Trophoblast cell (in vitro differentiated cells and primary cell): ENCODE results near the gene SPATA1.

Experiments used
- DNase-seq, 2 donors: peaks; one replicate each; pipeline ENCODE4 v3.0.0-alpha.2; 2016
- H2AFZ ChIP-seq: 2 replicates; pipeline ENCODE4 v1.6.1; 2013; ENCODE audit warnings: low read length, moderate library complexity, mild to moderate bottlenecking; ENCODE audit not compliant: insufficient read depth, poor library complexity
- H2AK5ac ChIP-seq: 2 replicates; pipeline ENCODE4 v1.6.1; 2013; ENCODE audit warnings: mild to moderate bottlenecking, low read length
- H2BK120ac ChIP-seq: 2 replicates; pipeline ENCODE4 v1.6.1; 2013; ENCODE audit warnings: low read length, mild to moderate bottlenecking, moderate library complexity; ENCODE audit not compliant: insufficient read depth, poor library complexity
- H2BK12ac ChIP-seq: 2 replicates; pipeline ENCODE4 v1.6.1; 2013; ENCODE audit warnings: mild to moderate bottlenecking, low read length, moderate library complexity
- H2BK5ac ChIP-seq: 2 replicates; pipeline ENCODE4 v1.6.1; 2013; ENCODE audit warnings: low read length, low read depth, moderate library complexity, mild to moderate bottlenecking; ENCODE audit not compliant: poor library complexity
- H3K14ac ChIP-seq: 2 replicates; pipeline ENCODE4 v1.6.1; 2013; ENCODE audit warnings: mild to moderate bottlenecking, low read length
- H3K18ac ChIP-seq: 2 replicates; pipeline ENCODE4 v1.6.1; 2013; ENCODE audit warnings: mild to moderate bottlenecking, low read length
- H3K23ac ChIP-seq: 2 replicates; pipeline ENCODE4 v1.6.1; 2013; ENCODE audit warnings: low read length
- H3K27ac ChIP-seq: 2 replicates; pipeline ENCODE4 v1.5.1; 2013; ENCODE audit warnings: low read depth, mild to moderate bottlenecking, inconsistent platforms, low read length, moderate library complexity
- H3K27me3 ChIP-seq: 2 replicates; pipeline ENCODE4 v1.6.1; 2013; ENCODE audit warnings: inconsistent platforms, mild to moderate bottlenecking, low read length, moderate library complexity; ENCODE audit not compliant: insufficient read depth
- H3K36me3 ChIP-seq, 2 experiments: 1 replicate in 1 of 2; 2 replicates in 1 of 2; pipeline ENCODE4 v1.6.1; 2013; ENCODE audit warnings: low read length in 2 of 2, mild to moderate bottlenecking in 2 of 2, moderate library complexity in 1 of 2; ENCODE audit not compliant: insufficient read depth in 2 of 2, control insufficient read depth in 1 of 2
- H3K4ac ChIP-seq: 2 replicates; pipeline ENCODE4 v1.6.1; 2013; ENCODE audit warnings: low read depth, mild to moderate bottlenecking, low read length, moderate library complexity
- H3K4me1 ChIP-seq, 2 experiments: 1 replicate in 1 of 2; 2 replicates in 1 of 2; pipeline ENCODE4 v1.6.1; 2013; ENCODE audit warnings: low read length in 2 of 2, mild to moderate bottlenecking in 2 of 2, moderate library complexity in 1 of 2; ENCODE audit not compliant: insufficient read depth in 2 of 2, control insufficient read depth in 1 of 2
- H3K4me2 ChIP-seq: 2 replicates; pipeline ENCODE4 v1.6.1; 2013; ENCODE audit warnings: inconsistent platforms, mild to moderate bottlenecking, low read length, moderate library complexity
- H3K4me3 ChIP-seq: 2 replicates; pipeline ENCODE4 v1.5.1; 2013; ENCODE audit warnings: mild to moderate bottlenecking, low read depth, low read length, inconsistent platforms
- H3K79me1 ChIP-seq: one replicate; pipeline ENCODE4 v1.6.1; 2013; ENCODE audit warnings: low read length
- H3K79me2 ChIP-seq: 2 replicates; pipeline ENCODE4 v1.6.1; 2013; ENCODE audit warnings: low read length, mild to moderate bottlenecking; ENCODE audit not compliant: control insufficient read depth, insufficient read depth, poor library complexity
- H3K9ac ChIP-seq: 2 replicates; pipeline ENCODE4 v1.6.1; 2013; ENCODE audit warnings: mild to moderate bottlenecking, low read length
- H3K9me3 ChIP-seq: 2 replicates; pipeline ENCODE4 v1.6.1; 2013; ENCODE audit warnings: low read depth, mild to moderate bottlenecking, control low read depth, inconsistent platforms, low read length; ENCODE audit not compliant: insufficient read depth
- H4K12ac ChIP-seq: 2 replicates; pipeline ENCODE4 v1.6.1; 2013; ENCODE audit warnings: low read depth, mild to moderate bottlenecking, low read length, moderate library complexity
- H4K8ac ChIP-seq: 2 replicates; pipeline ENCODE4 v1.6.1; 2013; ENCODE audit warnings: low read depth, mild to moderate bottlenecking, low read length, moderate library complexity
- H4K91ac ChIP-seq: one replicate; pipeline ENCODE4 v1.6.1; 2013; ENCODE audit warnings: low read depth, mild to moderate bottlenecking, low read length, moderate library complexity
- WGBS: extraction: QIAGEN DNeasy Blood & Tissue Kit; methylation state at CpG from one replicate; pipeline ENCODE4 v1.1.7; 2013; ENCODE audit warnings: missing lambda C conversion rate; ENCODE audit not compliant: insufficient read length, insufficient coverage; ENCODE audit errors: extremely low coverage; 5-methylcytosine and 5-hydroxymethylcytosine counted together

Gene SPATA1

DNA sequence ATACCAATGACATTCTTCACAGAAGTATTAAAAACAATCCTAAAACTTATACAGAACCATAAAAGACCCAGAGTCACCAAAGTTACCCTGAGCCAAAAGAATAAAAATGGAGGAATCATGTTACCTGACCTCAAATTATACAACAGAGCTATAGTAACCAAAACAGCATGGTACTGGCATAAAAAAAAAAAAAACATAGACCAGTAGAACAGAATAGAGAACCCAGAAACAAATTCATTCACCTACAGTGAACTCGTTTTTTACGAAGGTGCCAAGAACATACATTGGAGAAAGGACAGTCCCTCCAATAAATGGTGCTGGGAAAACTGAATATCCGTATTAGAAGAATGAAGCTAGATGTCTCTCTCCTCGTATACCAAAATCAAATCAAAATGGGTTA, 2.8 kb downstream of the SPATA1 start:
- Histone ChIP-seq H3K79me1 (peaks cover 14% of the 10 kb centered on the region), H2AFZ (no peak overlapping the region), H4K91ac (no peak overlapping the region), H3K18ac (no peak overlapping the region), H3K9ac (no peak overlapping the region), H3K27ac (no peak overlapping the region), H3K27me3 (no peaks in the 10 kb centered on the region), H3K36me3 (no peaks in the 10 kb centered on the region), H3K4me2 (no peak overlapping the region), H2BK120ac (no peak overlapping the region), H3K14ac (no peak overlapping the region), H3K9me3 (no peaks in the 10 kb centered on the region), H3K4ac (no peak overlapping the region), H2BK12ac (no peak overlapping the region), H3K23ac (no peak overlapping the region), H4K8ac (no peak overlapping the region), H2AK5ac (no peak overlapping the region), H3K4me3 (no peak overlapping the region), H2BK5ac (no peak overlapping the region), H4K12ac (no peak overlapping the region), H3K4me1 (peaks cover 0 to 3% of the 10 kb centered on the region in 2 experiments), H3K79me2 (peaks cover 9% of the 10 kb centered on the region)
- DNase-seq = no peak
- WGBS = no CpG with 5 or more reads among the region's 4 CpGs

DNA sequence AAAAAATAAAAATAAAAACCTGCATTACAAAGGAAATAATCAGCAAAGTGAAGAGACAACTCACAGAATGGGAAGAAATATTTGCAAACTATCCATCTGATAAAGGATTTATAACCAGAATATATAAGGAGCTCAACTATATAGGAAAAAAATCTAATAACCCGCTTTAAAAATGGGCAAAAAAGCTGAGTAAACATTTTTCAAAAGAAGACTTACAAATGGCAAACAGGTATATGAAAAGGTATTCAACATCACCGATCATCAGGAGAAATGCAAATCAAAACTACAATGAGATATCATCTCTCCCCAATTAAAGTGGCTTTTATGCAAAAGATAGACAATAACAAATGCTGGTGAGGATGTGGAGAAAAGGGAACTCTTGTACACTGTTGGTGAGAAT, 4.0 kb downstream of the SPATA1 start:
- no peaks in the 10 kb centered on the region for H3K9me3 ChIP-seq
- DNase-seq = no peak
- H4K8ac ChIP-seq = no peak overlapping the region
- H3K4me2 ChIP-seq = no peak overlapping the region
- no peaks in the 10 kb centered on the region for H3K36me3 ChIP-seq
- no peak overlapping the region for H4K12ac ChIP-seq
- H2BK12ac ChIP-seq = no peak overlapping the region
- H2AK5ac ChIP-seq = no peak overlapping the region
- no peak overlapping the region for H3K4me3 ChIP-seq
- H3K79me1 ChIP-seq = peaks cover 10% of the 10 kb centered on the region
- H3K79me2 ChIP-seq = peaks cover 6% of the 10 kb centered on the region
- H2BK120ac ChIP-seq = no peak overlapping the region
- H3K27me3 ChIP-seq = no peaks in the 10 kb centered on the region
- H3K23ac ChIP-seq = no peak overlapping the region
- H3K14ac ChIP-seq = no peak overlapping the region
- no peak overlapping the region for H3K27ac ChIP-seq
- H3K9ac ChIP-seq = no peak overlapping the region
- no peak overlapping the region for H3K18ac ChIP-seq
- H3K4me1 ChIP-seq = no peaks in the 10 kb centered on the region
- no peak overlapping the region for H4K91ac ChIP-seq
- no peak overlapping the region for H2AFZ ChIP-seq
- H2BK5ac ChIP-seq = no peak overlapping the region
- WGBS = no CpG with 5 or more reads among the region's 2 CpGs
- no peak overlapping the region for H3K4ac ChIP-seq

DNA sequence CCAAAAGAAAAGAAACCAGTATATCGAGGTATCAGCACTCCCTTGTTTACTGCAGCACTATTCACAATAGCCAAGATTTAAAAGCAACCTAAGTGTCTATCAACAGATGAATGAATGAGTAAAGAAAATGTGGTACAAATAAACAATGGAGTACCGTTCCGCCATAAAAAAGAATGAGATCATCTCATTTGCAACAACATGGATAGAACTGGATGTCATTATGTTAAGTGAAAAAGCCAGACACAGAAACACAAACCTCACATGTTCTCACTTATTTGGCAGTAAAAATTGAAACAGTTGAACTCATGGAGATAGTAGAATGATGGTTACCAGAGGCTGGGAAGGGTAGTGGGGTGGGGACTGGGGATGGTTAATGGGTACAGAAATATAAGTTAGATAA, 4.5 kb downstream of the SPATA1 start:
- H3K14ac ChIP-seq = no peak overlapping the region
- no peak overlapping the region for H3K9ac ChIP-seq
- H3K27me3 ChIP-seq = no peaks in the 10 kb centered on the region
- H3K36me3 ChIP-seq = no peaks in the 10 kb centered on the region
- no peak overlapping the region for H4K91ac ChIP-seq
- no peak overlapping the region for H2AFZ ChIP-seq
- no peaks in the 10 kb centered on the region for H3K9me3 ChIP-seq
- H4K12ac ChIP-seq = no peak overlapping the region
- no peak overlapping the region for H2BK5ac ChIP-seq
- H3K4me1 ChIP-seq = no peaks in the 10 kb centered on the region
- H4K8ac ChIP-seq = no peak overlapping the region
- no peak overlapping the region for H3K18ac ChIP-seq
- H3K79me1 ChIP-seq = peaks cover 6% of the 10 kb centered on the region
- no peak overlapping the region for H3K4ac ChIP-seq
- H2BK12ac ChIP-seq = no peak overlapping the region
- H3K4me2 ChIP-seq = no peak overlapping the region
- WGBS = no CpG with 5 or more reads among the region's 3 CpGs
- DNase-seq = no peak
- H3K23ac ChIP-seq = no peak overlapping the region
- no peak overlapping the region for H2BK120ac ChIP-seq
- peaks cover 2% of the 10 kb centered on the region for H3K79me2 ChIP-seq
- no peak overlapping the region for H2AK5ac ChIP-seq
- H3K4me3 ChIP-seq = no peak overlapping the region
- no peak overlapping the region for H3K27ac ChIP-seq

DNA sequence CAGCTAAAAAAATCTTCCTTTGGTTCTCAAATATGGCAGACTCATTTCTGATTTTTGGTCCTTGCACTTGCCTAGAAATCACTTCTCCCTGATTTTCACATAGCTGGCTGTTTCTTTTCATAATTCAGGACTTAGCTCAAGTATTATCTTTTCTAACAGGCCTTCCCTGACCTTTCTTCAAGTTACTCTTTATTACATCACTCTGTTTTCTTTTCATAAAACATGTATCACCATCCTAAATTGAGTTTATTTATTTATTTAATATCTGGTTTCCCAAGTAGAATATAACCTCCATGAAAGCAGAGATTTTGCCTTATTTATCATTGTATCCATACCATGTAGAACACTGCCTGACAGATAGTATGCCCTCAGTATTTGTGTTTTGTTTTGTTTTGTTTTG, 18.4 kb downstream of the SPATA1 start:
- DNase-seq = no peak
- H2BK12ac ChIP-seq = no peak overlapping the region
- H2AFZ ChIP-seq = no peak overlapping the region

More for the DNA sequence above, 18.4 kb downstream of the SPATA1 start:
- Histone ChIP-seq H4K8ac (no peak overlapping the region), H4K12ac (no peak overlapping the region), H3K4me1 (no peaks in the 10 kb centered on the region), H3K27ac (no peak overlapping the region), H3K14ac (no peak overlapping the region), H3K18ac (no peak overlapping the region), H3K4me3 (no peak overlapping the region), H3K4ac (no peak overlapping the region), H3K9me3 (no peaks in the 10 kb centered on the region), H2BK120ac (no peak overlapping the region), H3K27me3 (no peaks in the 10 kb centered on the region), H3K23ac (no peak overlapping the region), H3K9ac (no peak overlapping the region), H2BK5ac (no peak overlapping the region), H3K4me2 (no peak overlapping the region), H4K91ac (no peak overlapping the region), H3K36me3 (no peaks in the 10 kb centered on the region), H3K79me1 (no peaks in the 10 kb centered on the region), H3K79me2 (no peaks in the 10 kb centered on the region), H2AK5ac (no peak overlapping the region)
